Common myeloid progenitor, CD34-positive (primary cell): Measurements from ENCODE around the gene BBS9.
"Not testable (repeated sequence)": the region's sequence is repeated elsewhere in the genome, so short reads cannot be mapped to it uniquely, and the experiment has no call there.

Experiments
- CTCF ChIA-PET: fragments of 350-600 bp; sonication (Branson Sonifier 250); formaldehyde crosslinking; loops from one replicate; lab custom pipeline; 2021; ENCODE audit warnings: antibody characterized with exemption; lab: Charles Lee
- POLR2A ChIA-PET: fragments of 350-600 bp; sonication (Branson Sonifier 250); formaldehyde crosslinking; loops from one replicate; lab custom pipeline; 2021; ENCODE audit warnings: antibody characterized with exemption; lab: Charles Lee
- DNase-seq, 3 donors: peaks; one replicate each; pipeline versions ENCODE4 v3.0.0 to v3.0.0-alpha.2; 2013
- H3K27ac ChIP-seq, 2 experiments: 1 replicate in 1 of 2; 2 replicates in 1 of 2; pipeline ENCODE4 v1.7.0; 2013; ENCODE audit warnings: inconsistent platforms in 2 of 2, low read length in 2 of 2, mild to moderate bottlenecking in 2 of 2, low read depth in 1 of 2, moderate library complexity in 1 of 2; ENCODE audit not compliant: severe bottlenecking in 2 of 2, insufficient read depth in 1 of 2, poor library complexity in 1 of 2
- H3K27me3 ChIP-seq, 5 experiments: replicated peaks in 2 of 5; 1 replicate in 3 of 5; 2 replicates in 2 of 5; pipeline versions ENCODE4 v1.6.1 to v1.7.0; 2013; ENCODE audit warnings: low read length in 4 of 5, mild to moderate bottlenecking in 2 of 5, moderate library complexity in 2 of 5, inconsistent platforms in 1 of 5; ENCODE audit not compliant: insufficient read depth in 5 of 5, control insufficient read depth in 4 of 5
- H3K36me3 ChIP-seq, 4 experiments: 1 replicate in 2 of 4; 2 replicates in 2 of 4; pipeline versions ENCODE4 v1.6.1 to v1.7.0; 2013; ENCODE audit warnings: low read length in 3 of 4, control low read depth in 1 of 4, mild to moderate bottlenecking in 1 of 4; ENCODE audit not compliant: control insufficient read depth in 4 of 4, insufficient read depth in 4 of 4
- H3K4me1 ChIP-seq, 4 experiments: 1 replicate in 3 of 4; 2 replicates in 1 of 4; pipeline versions ENCODE4 v1.6.1 to v1.7.1; 2013; ENCODE audit warnings: low read length in 3 of 4, mild to moderate bottlenecking in 3 of 4, control low read depth in 1 of 4, inconsistent platforms in 1 of 4, moderate library complexity in 1 of 4; ENCODE audit not compliant: control insufficient read depth in 4 of 4, insufficient read depth in 4 of 4; ENCODE audit errors: control extremely low read depth in 1 of 4
- H3K4me3 ChIP-seq, 7 experiments: 1 replicate in 4 of 7; 2 replicates in 3 of 7; pipeline versions ENCODE4 v1.5.1 to v1.7.0; 2013; ENCODE audit warnings: mild to moderate bottlenecking in 7 of 7, low read length in 6 of 7, moderate library complexity in 6 of 7, inconsistent platforms in 2 of 7, low read depth in 2 of 7, control low read depth in 1 of 7; ENCODE audit not compliant: insufficient read depth in 4 of 7, control insufficient read depth in 1 of 7; ENCODE audit errors: extremely low read depth in 1 of 7
- H3K9me3 ChIP-seq, 5 experiments: 1 replicate in 4 of 5; 2 replicates in 1 of 5; pipeline versions ENCODE4 v1.6.1 to v1.7.1; 2013; ENCODE audit warnings: low read length in 4 of 5, mild to moderate bottlenecking in 2 of 5, inconsistent platforms in 1 of 5, low read depth in 1 of 5, moderate library complexity in 1 of 5; ENCODE audit not compliant: control insufficient read depth in 4 of 5, insufficient read depth in 2 of 5; ENCODE audit errors: control extremely low read depth in 1 of 5
- WGBS: methylation state at CpG from one replicate; pipeline ENCODE4 v1.1.5; 2013; ENCODE audit not compliant: insufficient coverage; 5-methylcytosine and 5-hydroxymethylcytosine counted together

The BBS9 gene

DNA sequence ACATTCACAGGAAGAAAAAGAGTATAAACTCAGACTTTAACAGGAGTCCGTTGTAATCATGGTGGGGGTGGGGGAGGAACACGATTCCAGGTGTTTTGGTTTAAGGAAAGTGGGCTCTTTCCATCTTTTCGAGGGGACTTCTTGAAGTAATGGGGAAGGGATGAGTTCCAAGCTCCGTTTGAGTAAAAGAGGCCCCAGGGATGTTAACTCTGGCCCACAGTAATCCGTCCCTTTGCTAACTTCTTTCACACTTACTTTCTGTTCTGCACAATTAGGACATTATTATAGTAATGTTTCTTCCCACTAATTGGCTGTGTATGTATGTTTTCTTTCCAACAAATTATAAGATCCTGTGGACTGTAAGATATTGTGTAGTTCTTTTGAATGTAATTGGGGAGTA lies 374.4 kb downstream of the BBS9 start:
- ChIA-PET POLR2A (no interaction called here), CTCF (no interaction called here)
- H3K27me3 ChIP-seq: no peaks in the 10 kb centered on the region
- H3K4me3 ChIP-seq: no peak overlapping the region
- 100% methylated on average over 1 of the region's 5 CpGs for WGBS
- H3K4me1 ChIP-seq: no peaks in the 10 kb centered on the region
- H3K9me3 ChIP-seq: no peaks in the 10 kb centered on the region
- no peak overlapping the region for H3K27ac ChIP-seq
- H3K36me3 ChIP-seq: no peaks in the 10 kb centered on the region
- no peak for DNase-seq

GRCh38 chr7:33504266-33504665 lies 374.9 kb downstream of the BBS9 start:
- no peaks in the 10 kb centered on the region for H3K4me1 ChIP-seq
- 100% methylated on average over 4 of the region's 6 CpGs for WGBS
- no peaks in the 10 kb centered on the region for H3K27me3 ChIP-seq
- H3K27ac ChIP-seq: no peak overlapping the region
- no peak overlapping the region for H3K4me3 ChIP-seq
- DNase-seq: no peak
- ChIA-PET CTCF (interaction anchor here (0.6 kb wide), 1 partner anchor 117 kb away, joined by 4 read pairs; no protein-coding TSS in a partner anchor), POLR2A (no interaction called here)
- H3K36me3 ChIP-seq: no peaks in the 10 kb centered on the region
- H3K9me3 ChIP-seq: no peaks in the 10 kb centered on the region

DNA sequence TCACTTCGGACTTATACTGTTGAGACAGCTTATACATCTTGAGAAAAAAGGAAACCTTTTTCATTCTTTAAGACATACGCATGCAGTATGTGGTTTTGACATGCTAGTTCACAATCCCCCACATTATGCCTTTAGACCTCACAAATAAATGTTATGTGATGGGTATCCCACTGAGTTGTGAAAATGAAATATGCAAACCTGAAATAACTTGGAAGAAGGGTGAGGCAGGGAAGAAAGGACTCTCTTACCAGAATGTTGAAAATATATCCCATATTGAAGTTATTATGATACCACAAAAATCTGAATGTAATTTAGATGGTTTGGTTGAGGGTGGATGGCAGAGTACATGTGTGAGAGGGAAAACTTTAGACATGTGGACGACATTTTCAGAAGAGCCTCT lies 379.8 kb downstream of the BBS9 start:
- H3K4me1 ChIP-seq: no peaks in the 10 kb centered on the region
- POLR2A ChIA-PET: no interaction called here
- H3K27me3 ChIP-seq: no peaks in the 10 kb centered on the region
- DNase-seq: no peak
- CTCF ChIA-PET: no interaction called here
- H3K4me3 ChIP-seq: no peak overlapping the region
- H3K27ac ChIP-seq: no peak overlapping the region
- WGBS: 100% methylated on average over 1 of the region's 3 CpGs
- no peaks in the 10 kb centered on the region for H3K36me3 ChIP-seq
- H3K9me3 ChIP-seq: no peaks in the 10 kb centered on the region

DNA sequence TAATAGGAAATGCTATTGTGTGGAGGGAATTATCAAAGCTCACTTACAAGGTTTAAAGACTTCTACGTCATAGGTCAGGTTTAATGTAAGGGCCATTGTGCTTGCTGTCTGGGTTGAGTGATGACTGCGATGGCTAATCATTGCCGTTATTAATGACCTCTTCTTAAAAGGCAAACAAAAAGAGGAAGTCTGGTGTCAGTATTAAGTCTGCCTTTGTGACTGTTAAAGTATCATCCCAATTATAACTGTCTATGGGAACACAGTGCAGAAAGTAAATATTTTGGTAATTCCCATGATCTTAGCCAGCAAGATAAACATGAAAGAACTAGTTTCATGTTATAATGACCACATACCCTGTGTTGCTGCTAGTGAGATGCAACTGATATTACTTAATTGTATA lies 382.4 kb downstream of the BBS9 start:
- Histone ChIP-seq H3K4me3 (no peak overlapping the region), H3K36me3 (no peaks in the 10 kb centered on the region), H3K4me1 (no peaks in the 10 kb centered on the region), H3K27me3 (no peaks in the 10 kb centered on the region), H3K27ac (no peak overlapping the region), H3K9me3 (no peaks in the 10 kb centered on the region)
- CTCF ChIA-PET: no interaction called here
- peak in 1 of 3 donors; percentile 15 for DNase-seq
- WGBS: 95% methylated on average over 3 of the region's 3 CpGs
- POLR2A ChIA-PET: no interaction called here

DNA sequence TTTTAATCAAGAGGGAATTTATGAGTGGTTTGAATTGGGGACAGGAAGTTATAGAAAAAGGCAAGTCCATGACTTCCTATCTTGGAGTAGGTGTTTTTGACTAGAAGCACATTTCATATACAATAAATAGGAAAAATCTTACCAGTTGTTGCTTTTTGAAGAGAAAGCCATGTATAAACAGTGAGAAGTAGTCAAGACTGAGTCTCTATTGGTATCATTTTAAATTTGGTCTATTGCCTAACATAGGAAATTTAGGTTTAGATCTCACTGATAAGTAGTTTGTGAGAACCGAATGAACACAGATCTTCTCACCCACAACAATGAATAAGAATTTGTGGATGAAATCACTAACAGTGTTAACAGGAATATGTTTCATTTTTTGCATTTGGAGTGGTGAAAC lies 387.2 kb downstream of the BBS9 start:
- no peak for DNase-seq
- Histone ChIP-seq H3K36me3 (no peaks in the 10 kb centered on the region), H3K27me3 (no peaks in the 10 kb centered on the region), H3K4me3 (no peak overlapping the region), H3K4me1 (no peaks in the 10 kb centered on the region), H3K27ac (no peak overlapping the region), H3K9me3 (no peaks in the 10 kb centered on the region)
- ChIA-PET POLR2A (no interaction called here), CTCF (no interaction called here)
- no CpG with 5 or more reads among the region's 1 CpG for WGBS

GRCh38 chr7:33517191-33517590 lies 387.8 kb downstream of the BBS9 start:
- Histone ChIP-seq H3K4me1 (no peaks in the 10 kb centered on the region), H3K4me3 (no peak overlapping the region), H3K36me3 (no peaks in the 10 kb centered on the region), H3K27me3 (no peaks in the 10 kb centered on the region), H3K9me3 (no peaks in the 10 kb centered on the region), H3K27ac (no peak overlapping the region)
- CTCF ChIA-PET: no interaction called here
- DNase-seq: no peak
- 100% methylated on average over 2 of the region's 2 CpGs for WGBS
- POLR2A ChIA-PET: no interaction called here

DNA sequence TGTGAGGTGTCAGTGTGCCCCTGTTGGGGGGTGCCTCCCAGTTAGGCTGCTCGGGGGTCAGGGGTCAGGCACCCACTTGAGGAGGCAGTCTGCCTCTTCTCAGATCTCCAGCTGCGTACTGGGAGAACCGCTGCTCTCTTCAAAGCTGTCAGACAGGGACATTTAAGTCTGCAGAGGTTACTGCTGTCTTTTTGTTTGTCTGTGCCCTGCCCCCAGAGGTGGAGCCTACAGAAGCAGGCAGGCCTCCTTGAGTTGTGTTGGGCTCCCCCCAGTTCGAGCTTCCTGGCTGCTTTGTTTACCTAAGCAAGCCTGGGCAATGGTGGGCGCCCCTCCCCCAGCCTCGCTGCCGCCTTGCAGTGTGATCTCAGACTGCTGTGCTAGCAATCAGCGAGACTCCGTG lies 397.6 kb downstream of the BBS9 start:
- H3K9me3 ChIP-seq, DNase-seq, H3K36me3 ChIP-seq, H3K4me1 ChIP-seq, H3K4me3 ChIP-seq, POLR2A ChIA-PET, CTCF ChIA-PET, H3K27ac ChIP-seq, H3K27me3 ChIP-seq: not testable (repeated sequence)
- 80% methylated on average over 2 of the region's 9 CpGs for WGBS
